Glutamatergic neuron (in vitro differentiated cells): ENCODE results near the gene CELF5. TPM values are rescaled to one million over a fixed set of nuclear protein-coding genes. Genes with fewer than 3 reads are reported as not detected.

Source experiments
- DNase-seq: peaks from one replicate; pipeline ENCODE4 v3.0.0; 2022
- H3K27ac Mint-ChIP-seq: one replicate; pipeline ENCODE4 v1.8.0; 2020; ENCODE audit warnings: mild to moderate bottlenecking, mixed read lengths, inconsistent platforms; ENCODE audit not compliant: unreplicated experiment
- H3K27me3 Mint-ChIP-seq: one replicate; pipeline ENCODE4 v1.8.0; 2020; ENCODE audit warnings: mild to moderate bottlenecking, moderate library complexity, mixed read lengths, inconsistent platforms; ENCODE audit not compliant: unreplicated experiment
- H3K36me3 Mint-ChIP-seq: one replicate; pipeline ENCODE4 v1.8.0; 2020; ENCODE audit warnings: mild to moderate bottlenecking, mixed read lengths, inconsistent platforms; ENCODE audit not compliant: unreplicated experiment
- H3K4me1 Mint-ChIP-seq: one replicate; pipeline ENCODE4 v1.8.0; 2020; ENCODE audit warnings: mild to moderate bottlenecking, low read depth, mixed read lengths, inconsistent platforms; ENCODE audit not compliant: unreplicated experiment
- H3K4me3 Mint-ChIP-seq: one replicate; pipeline ENCODE4 v1.8.0; 2020; ENCODE audit warnings: mild to moderate bottlenecking, mixed read lengths, inconsistent platforms; ENCODE audit not compliant: unreplicated experiment
- H3K9me3 Mint-ChIP-seq: one replicate; pipeline ENCODE4 v1.8.0; 2020; ENCODE audit warnings: mild to moderate bottlenecking, moderate library complexity, mixed read lengths, inconsistent platforms; ENCODE audit not compliant: unreplicated experiment
- total RNA-seq: library from RNA; stranded (reverse); fragmentation: NEBNext Ultra II Directional; extraction: Animal tissue kit (Norgen Biotek cat#: 25700); gene quantifications from one replicate; pipeline ENCODE4 v1.2.1, GENCODE V29; 2021; ENCODE audit not compliant: unreplicated experiment
- TF ChIP-seq, protein P1 (sequence below): fragments of 200-600 bp; sonication (generic); IDR thresholded peaks from one replicate; pipeline ENCODE4 v1.5.0; 2021; ENCODE audit not compliant: partially characterized antibody, unreplicated experiment

Gene CELF5
- total RNA-seq, 1 donor from 2014 or later = 12.5 TPM

DNA sequence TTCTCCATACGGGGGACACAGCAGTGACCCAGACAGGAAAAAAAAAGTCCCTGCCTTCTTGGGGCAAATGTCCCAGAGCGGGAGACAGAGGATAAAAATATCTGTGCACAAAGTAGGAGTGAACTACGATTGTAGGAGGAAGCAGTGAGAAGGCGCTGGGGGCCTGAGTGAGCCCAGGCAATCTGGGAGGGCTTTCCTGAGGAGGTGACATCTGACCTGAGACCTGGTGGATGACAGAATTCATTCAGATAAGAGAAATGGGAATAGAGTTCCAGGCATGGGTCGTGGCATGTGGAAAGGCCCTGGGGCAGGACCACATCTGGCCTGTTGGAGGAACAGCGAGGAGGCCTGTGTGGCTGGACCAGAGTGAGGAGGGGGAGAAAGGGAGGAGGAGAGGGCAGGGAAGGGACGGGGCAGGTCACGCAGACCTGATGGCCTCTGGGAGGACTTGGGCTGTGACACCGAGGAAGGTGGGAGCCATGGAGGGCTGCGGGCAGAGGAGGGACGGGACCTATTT lies 91.7 kb downstream of the CELF5 start:
- TF ChIP-seq, protein P1, sequence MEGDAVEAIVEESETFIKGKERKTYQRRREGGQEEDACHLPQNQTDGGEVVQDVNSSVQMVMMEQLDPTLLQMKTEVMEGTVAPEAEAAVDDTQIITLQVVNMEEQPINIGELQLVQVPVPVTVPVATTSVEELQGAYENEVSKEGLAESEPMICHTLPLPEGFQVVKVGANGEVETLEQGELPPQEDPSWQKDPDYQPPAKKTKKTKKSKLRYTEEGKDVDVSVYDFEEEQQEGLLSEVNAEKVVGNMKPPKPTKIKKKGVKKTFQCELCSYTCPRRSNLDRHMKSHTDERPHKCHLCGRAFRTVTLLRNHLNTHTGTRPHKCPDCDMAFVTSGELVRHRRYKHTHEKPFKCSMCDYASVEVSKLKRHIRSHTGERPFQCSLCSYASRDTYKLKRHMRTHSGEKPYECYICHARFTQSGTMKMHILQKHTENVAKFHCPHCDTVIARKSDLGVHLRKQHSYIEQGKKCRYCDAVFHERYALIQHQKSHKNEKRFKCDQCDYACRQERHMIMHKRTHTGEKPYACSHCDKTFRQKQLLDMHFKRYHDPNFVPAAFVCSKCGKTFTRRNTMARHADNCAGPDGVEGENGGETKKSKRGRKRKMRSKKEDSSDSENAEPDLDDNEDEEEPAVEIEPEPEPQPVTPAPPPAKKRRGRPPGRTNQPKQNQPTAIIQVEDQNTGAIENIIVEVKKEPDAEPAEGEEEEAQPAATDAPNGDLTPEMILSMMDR = no peak
- no peaks in the 10 kb centered on the region for H3K4me1 Mint-ChIP-seq

DNA sequence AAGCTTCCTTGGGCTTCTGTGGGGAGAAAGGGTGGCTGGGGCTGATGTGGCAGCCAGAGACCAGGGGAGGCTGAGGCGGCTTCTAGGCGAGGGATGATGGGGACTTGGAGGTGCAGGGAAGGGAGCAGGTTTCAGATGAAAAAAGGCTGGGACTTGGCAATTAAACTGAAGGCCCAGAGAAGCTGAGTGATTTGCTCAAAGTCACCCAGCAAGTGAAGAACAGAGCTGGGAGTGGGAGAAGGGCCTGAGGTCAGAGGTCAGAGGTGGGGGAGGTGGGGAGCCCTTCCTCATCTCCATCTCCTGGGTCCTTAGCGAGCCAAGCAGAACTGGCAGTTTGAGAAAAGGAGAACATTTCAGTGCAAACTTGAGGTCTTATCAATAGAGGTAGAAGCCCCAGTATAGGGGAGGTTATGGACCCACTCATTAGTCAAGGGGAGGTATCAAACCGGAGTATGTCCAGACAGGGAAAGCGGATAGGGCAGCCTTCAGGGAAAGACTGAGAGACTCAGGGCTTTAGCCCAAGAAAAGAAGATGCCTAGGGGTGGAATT lies 92.3 kb downstream of the CELF5 start:
- no peak for DNase-seq
- H3K36me3 Mint-ChIP-seq = no peaks in the 10 kb centered on the region
- H3K27me3 Mint-ChIP-seq = peaks cover 10% of the 10 kb centered on the region
- peaks cover 4% of the 10 kb centered on the region for H3K9me3 Mint-ChIP-seq
- TF ChIP-seq, protein P1 = no peak
- no peaks in the 10 kb centered on the region for H3K4me1 Mint-ChIP-seq
- H3K4me3 Mint-ChIP-seq = no peak overlapping the region
- H3K27ac Mint-ChIP-seq = no peak overlapping the region

More for the DNA sequence above, 91.7 kb downstream of the CELF5 start:
- Mint-ChIP-seq H3K27me3 (peaks cover 11% of the 10 kb centered on the region), H3K9me3 (peaks cover 4% of the 10 kb centered on the region), H3K27ac (no peak overlapping the region), H3K36me3 (no peaks in the 10 kb centered on the region), H3K4me3 (no peak overlapping the region)
- no peak for DNase-seq

DNA sequence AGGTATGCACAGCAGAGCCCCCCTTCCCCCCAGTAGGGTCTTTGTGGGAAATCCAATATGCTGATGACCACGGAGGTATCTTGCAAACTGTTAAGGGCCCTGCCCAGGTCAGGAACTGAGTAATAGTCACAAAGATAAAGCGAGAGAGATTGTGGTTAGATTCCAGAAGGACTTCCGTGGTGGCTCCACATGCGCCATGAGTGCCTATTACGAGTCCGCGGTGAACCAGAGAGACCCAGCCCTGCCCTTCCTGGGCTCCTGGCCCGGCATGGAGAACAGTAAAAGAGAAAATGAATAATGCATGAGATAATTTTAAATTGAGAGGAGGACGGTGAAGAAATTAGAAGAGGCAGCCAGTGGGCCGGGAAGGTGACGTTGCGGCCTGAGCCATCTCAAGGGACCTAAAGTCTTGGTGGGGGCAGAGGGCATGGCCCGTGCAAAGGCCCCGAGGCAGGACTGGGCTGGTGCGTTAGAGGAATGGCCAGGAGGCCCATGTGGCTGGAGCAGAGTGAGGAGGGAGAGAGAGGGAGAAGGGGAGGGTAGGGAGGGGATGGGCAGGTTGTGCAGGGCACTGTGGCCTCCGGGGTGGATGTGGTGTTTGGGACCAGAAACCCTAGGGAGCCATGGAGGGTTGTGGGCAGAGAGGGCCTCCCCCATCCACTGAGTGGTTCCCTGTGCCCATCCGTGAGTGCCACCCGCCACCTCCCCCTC lies 95.3 kb downstream of the CELF5 start:
- H3K4me3 Mint-ChIP-seq = no peak overlapping the region
- H3K27me3 Mint-ChIP-seq = peaks cover 22% of the 10 kb centered on the region
- no peak for DNase-seq
- TF ChIP-seq, protein P1 = no peak
- no peaks in the 10 kb centered on the region for H3K36me3 Mint-ChIP-seq
- H3K27ac Mint-ChIP-seq = no peak overlapping the region
- H3K9me3 Mint-ChIP-seq = peaks cover 4% of the 10 kb centered on the region
- no peaks in the 10 kb centered on the region for H3K4me1 Mint-ChIP-seq

DNA sequence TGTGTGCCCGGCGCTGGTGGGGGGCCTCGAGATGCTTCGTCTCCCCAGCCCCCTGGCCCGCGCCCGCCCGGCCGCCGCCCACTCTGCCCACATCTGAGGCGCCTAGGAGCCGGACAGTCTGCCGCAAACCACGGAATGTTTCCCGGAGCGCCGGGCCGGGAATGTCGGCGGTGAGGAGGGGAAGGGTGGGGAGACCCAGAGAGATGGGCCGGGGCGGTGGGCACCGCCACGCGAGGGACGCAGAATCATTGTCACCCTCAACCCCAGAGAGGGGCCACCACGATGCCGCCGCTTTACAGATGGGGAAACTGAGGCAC lies 95.9 kb downstream of the CELF5 start:
- Mint-ChIP-seq H3K27me3 (peaks cover 22% of the 10 kb centered on the region), H3K9me3 (peaks cover 4% of the 10 kb centered on the region), H3K36me3 (no peaks in the 10 kb centered on the region), H3K4me1 (no peaks in the 10 kb centered on the region), H3K27ac (no peak overlapping the region), H3K4me3 (no peak overlapping the region)
- TF ChIP-seq, protein P1 = no peak
- DNase-seq = no peak

DNA sequence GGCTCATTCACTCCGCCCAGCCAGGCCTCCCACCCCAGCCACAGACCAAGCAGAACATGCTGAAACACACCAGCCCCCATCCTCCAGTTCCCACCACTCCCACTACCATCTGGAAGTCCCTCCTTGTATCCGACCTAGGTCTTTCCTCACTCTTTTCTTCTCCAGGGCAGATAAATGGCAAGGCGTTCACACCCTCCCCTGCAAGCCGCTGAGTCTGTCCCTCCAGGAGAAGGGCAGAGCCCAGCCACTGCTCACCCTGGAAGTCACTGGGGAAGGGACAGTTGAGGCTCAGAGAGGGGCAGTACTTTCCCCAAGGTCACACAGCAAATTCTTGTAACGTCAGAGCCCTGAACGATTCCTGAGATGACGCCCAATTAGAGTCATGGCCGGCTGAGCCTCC lies 96.4 kb downstream of the CELF5 start:
- H3K27me3 Mint-ChIP-seq = peaks cover 22% of the 10 kb centered on the region
- no peak overlapping the region for H3K4me3 Mint-ChIP-seq
- no peaks in the 10 kb centered on the region for H3K4me1 Mint-ChIP-seq

More for the DNA sequence above, 96.4 kb downstream of the CELF5 start:
- no peaks in the 10 kb centered on the region for H3K36me3 Mint-ChIP-seq
- no peak for DNase-seq
- no peak overlapping the region for H3K27ac Mint-ChIP-seq
- H3K9me3 Mint-ChIP-seq = peaks cover 1% of the 10 kb centered on the region
- TF ChIP-seq, protein P1 = no peak
